Measurements from ENCODE around the gene TRPM2. TPM values are rescaled to one million over a fixed set of nuclear protein-coding genes. Genes with fewer than 3 reads are reported as not detected.

TRPM2 gene
- total RNA-seq, 1 experiment from 2014 or later: not detected

- CTCF ChIA-PET: no interaction called here
- TF ChIP-seq EZH2 (IDR thresholded peaks at IDR 0.05; ENCODE audit: low read depth): no peak
- no peak for TF ChIP-seq CTCF (conservative IDR thresholded peaks at IDR 0.05)
- Histone ChIP-seq H3F3A (ENCODE audit: insufficient read depth, low read depth) (no peaks in the 10 kb centered on the region), H3K9me2 (ENCODE audit: insufficient read depth) (no peaks in the 10 kb centered on the region), H3K27ac (no peak overlapping the region), H4K20me1 (ENCODE audit: insufficient read depth) (no peaks in the 10 kb centered on the region), H3K79me2 (ENCODE audit: low read depth) (no peaks in the 10 kb centered on the region), H3K4me1 (replicated peaks; ENCODE audit: insufficient read depth) (no peaks in the 10 kb centered on the region), H3K36me3 (ENCODE audit: low read depth) (no peaks in the 10 kb centered on the region), H3K9me3 (ENCODE audit: insufficient read depth, low read depth) (no peaks in the 10 kb centered on the region), H3K27me3 (ENCODE audit: insufficient read depth, low read depth) (peaks cover 88% of the 10 kb centered on the region), H3K4me3 (no peak overlapping the region), H2AFZ (no peak overlapping the region), H3K4me2 (no peak overlapping the region)
- no TSS peak for BruUV-seq (replicated peaks)
- intact Hi-C loops (cut with micrococcal nuclease; ENCODE audit: unreplicated experiment): no loop called here
- DNase-seq: no peak
- POLR2A ChIA-PET (ENCODE audit: unreplicated experiment): no interaction called here
These were observed 95.3 kb downstream of the TRPM2 start for GRCh38 chr21:44448651-44449131.

GRCh38 chr21:44449473-44450363, 96.3 kb downstream of the TRPM2 start:
- no peak for TF ChIP-seq EZH2 (IDR thresholded peaks at IDR 0.05; ENCODE audit: low read depth)
- TF ChIP-seq CTCF (conservative IDR thresholded peaks at IDR 0.05): no peak
- Histone ChIP-seq H3K4me3 (no peak overlapping the region), H3K36me3 (ENCODE audit: low read depth) (no peaks in the 10 kb centered on the region), H3K27ac (no peak overlapping the region), H3F3A (ENCODE audit: insufficient read depth, low read depth) (no peaks in the 10 kb centered on the region), H3K4me1 (replicated peaks; ENCODE audit: insufficient read depth) (no peaks in the 10 kb centered on the region), H3K9me2 (ENCODE audit: insufficient read depth) (no peaks in the 10 kb centered on the region), H4K20me1 (ENCODE audit: insufficient read depth) (no peaks in the 10 kb centered on the region), H2AFZ (no peak overlapping the region), H3K4me2 (no peak overlapping the region), H3K27me3 (ENCODE audit: insufficient read depth, low read depth) (peaks cover 87% of the 10 kb centered on the region), H3K79me2 (ENCODE audit: low read depth) (no peaks in the 10 kb centered on the region), H3K9me3 (ENCODE audit: insufficient read depth, low read depth) (no peaks in the 10 kb centered on the region)
- POLR2A ChIA-PET (ENCODE audit: unreplicated experiment): no interaction called here
- BruUV-seq (replicated peaks): no TSS peak
- CTCF ChIA-PET: no interaction called here
- no peak for DNase-seq
- intact Hi-C loops (cut with micrococcal nuclease; ENCODE audit: unreplicated experiment): no loop called here

DNA sequence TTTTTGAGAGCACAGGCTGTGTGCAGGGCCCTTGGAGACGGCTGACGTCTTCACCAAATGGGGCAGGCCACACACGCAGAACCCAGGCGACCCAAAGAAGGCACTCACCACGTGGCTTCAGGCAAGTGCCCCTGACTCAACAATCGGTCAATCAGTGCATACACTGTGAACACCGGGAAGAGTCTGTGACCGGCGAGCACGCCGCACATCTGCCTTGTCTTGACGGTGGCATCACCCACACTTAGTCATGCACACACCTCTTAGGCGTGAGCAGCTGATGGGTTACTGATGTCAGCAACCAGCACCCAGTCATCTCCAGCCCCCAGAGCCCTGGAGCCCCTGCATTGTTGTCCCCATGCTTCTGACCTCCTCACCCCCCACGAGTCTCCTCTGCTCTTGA, 97.0 kb downstream of the TRPM2 start:
- CTCF ChIA-PET: no interaction called here
- DNase-seq: no peak
- Histone ChIP-seq H2AFZ (no peak overlapping the region), H3K4me2 (no peak overlapping the region), H3K9me2 (ENCODE audit: insufficient read depth) (no peaks in the 10 kb centered on the region), H3K36me3 (ENCODE audit: low read depth) (no peaks in the 10 kb centered on the region), H3K79me2 (ENCODE audit: low read depth) (no peaks in the 10 kb centered on the region), H3K9me3 (ENCODE audit: insufficient read depth, low read depth) (no peaks in the 10 kb centered on the region), H4K20me1 (ENCODE audit: insufficient read depth) (no peaks in the 10 kb centered on the region), H3F3A (ENCODE audit: insufficient read depth, low read depth) (no peaks in the 10 kb centered on the region), H3K27me3 (ENCODE audit: insufficient read depth, low read depth) (peaks cover 80% of the 10 kb centered on the region), H3K27ac (no peak overlapping the region), H3K4me3 (no peak overlapping the region), H3K4me1 (replicated peaks; ENCODE audit: insufficient read depth) (no peaks in the 10 kb centered on the region)
- POLR2A ChIA-PET (ENCODE audit: unreplicated experiment): no interaction called here
- TF ChIP-seq EZH2 (IDR thresholded peaks at IDR 0.05; ENCODE audit: low read depth): no peak
- TF ChIP-seq CTCF (conservative IDR thresholded peaks at IDR 0.05): no peak
- intact Hi-C loops (cut with micrococcal nuclease; ENCODE audit: unreplicated experiment): no loop called here
- BruUV-seq (replicated peaks): no TSS peak
